Left lobe of liver (tissue), 2 donors: Measurements from ENCODE around the gene TRAT1. TPM values are rescaled to one million over a fixed set of nuclear protein-coding genes. Genes with fewer than 3 reads are reported as not detected.
"Not testable (repeated sequence)": the region's sequence is repeated elsewhere in the genome, so short reads cannot be mapped to it uniquely, and the experiment has no call there.

Experiments used
- ATAC-seq: fragments of 200-7000 bp; cut with Tn5 transposase; one replicate; pipeline ENCODE4 v1.9.1; 2020; ENCODE audit warnings: mild to moderate bottlenecking, moderate library complexity
- DNase-seq: peaks from one replicate; pipeline ENCODE4 v3.0.0-alpha.2; 2020; ENCODE audit warnings: low spot score
- total RNA-seq: library from RNA; stranded (reverse); gene quantifications from one replicate; pipeline ENCODE4 v1.2.1, GENCODE V29; 2021
- donor health status: DM: no; HTN: no; CAD: no; lungs with moderate emphysema.
- donor health status: DM: no; HTN: yes; CAD: no.

The TRAT1 gene
- 0.13 TPM for total RNA-seq

GRCh38 chr3:108822123-108822897 is at the start of gene TRAT1:
Gene TRAT1 (plus strand): TSS chr3:108822786. CDS start chr3:108822928, 142 bp downstream.
- ATAC-seq (no peak), DNase-seq (no peak)

GRCh38 chr3:108775649-108776048 is 46.9 kb upstream of the TRAT1 start:
- DNase-seq (no peak), ATAC-seq (no peak)

- no peak for ATAC-seq
- no peak for DNase-seq
Observed at GRCh38 chr3:108779496-108779895, 43.1 kb upstream of the TRAT1 start.

- DNase-seq, result no peak
- no peak for ATAC-seq
Observed at GRCh38 chr3:108780235-108780634, 42.4 kb upstream of the TRAT1 start.

GRCh38 chr3:108791473-108791872 is 31.1 kb upstream of the TRAT1 start:
- ATAC-seq, result no peak
- no peak for DNase-seq

GRCh38 chr3:108804437-108804836 is 18.1 kb upstream of the TRAT1 start:
- DNase-seq, result no peak

GRCh38 chr3:108804966-108805365 is 17.6 kb upstream of the TRAT1 start:
- ATAC-seq (no peak), DNase-seq (no peak)

More at GRCh38 chr3:108804437-108804836, 18.1 kb upstream of the TRAT1 start:
- no peak for ATAC-seq

GRCh38 chr3:108806316-108806715 is 16.3 kb upstream of the TRAT1 start:
- ATAC-seq, result no peak
- no peak for DNase-seq

- ATAC-seq (no peak), DNase-seq (no peak)
Observed at GRCh38 chr3:108818404-108818803, 4.2 kb upstream of the TRAT1 start.

- ATAC-seq, result no peak
- no peak for DNase-seq
Observed at GRCh38 chr3:108820586-108820985, 2.0 kb upstream of the TRAT1 start.

- DNase-seq, result no peak
- no peak for ATAC-seq
Observed at GRCh38 chr3:108823227-108823626, 641 bp downstream of the TRAT1 start.

GRCh38 chr3:108823803-108824202 is 1.2 kb downstream of the TRAT1 start:
- not testable (repeated sequence) for ATAC-seq, DNase-seq

GRCh38 chr3:108826309-108827187 is 4.0 kb downstream of the TRAT1 start:
- ATAC-seq (no peak), DNase-seq (no peak)

- DNase-seq (no peak), ATAC-seq (no peak)
Observed at GRCh38 chr3:108830381-108830780, 7.8 kb downstream of the TRAT1 start.

- no peak for ATAC-seq
- DNase-seq, result no peak
Observed at GRCh38 chr3:108830991-108831614, 8.5 kb downstream of the TRAT1 start.

GRCh38 chr3:108833611-108834010 is 11.0 kb downstream of the TRAT1 start:
- ATAC-seq (no peak), DNase-seq (no peak)

- no peak for DNase-seq
- ATAC-seq, result no peak
Observed at GRCh38 chr3:108834551-108834950, 12.0 kb downstream of the TRAT1 start.

- ATAC-seq (no peak), DNase-seq (no peak)
Observed at GRCh38 chr3:108835101-108835500, 12.5 kb downstream of the TRAT1 start.

GRCh38 chr3:108838436-108838835 is 15.8 kb downstream of the TRAT1 start:
- DNase-seq (no peak), ATAC-seq (no peak)

GRCh38 chr3:108845709-108846293 is 23.2 kb downstream of the TRAT1 start:
- no peak for ATAC-seq
- DNase-seq, result no peak

GRCh38 chr3:108847187-108847586 is 24.6 kb downstream of the TRAT1 start:
- ATAC-seq (no peak), DNase-seq (no peak)
